GM23338 (cell line): Measurements from ENCODE around the gene PRSS21.

Source experiments
- CREB1 ChIP-seq: fragments of 250-450 bp; sonication (Bioruptor Pico); IDR thresholded peaks from 2 replicates; pipeline ENCODE4 v1.5.0; 2020; ENCODE audit warnings: low read depth, mild to moderate bottlenecking, moderate library complexity
- POLR2AphosphoS5 ChIP-seq: IDR thresholded peaks from 2 replicates; pipeline ENCODE4 v1.6.1; 2016; ENCODE audit warnings: antibody characterized with exemption, low read depth
- ZNF114 ChIP-seq: fragments of 250-450 bp; sonication (Bioruptor Pico); IDR thresholded peaks from 2 replicates; pipeline ENCODE4 v1.5.0; 2020; ENCODE audit warnings: mild to moderate bottlenecking, moderate library complexity
- TF ChIP-seq, protein P1 (sequence below), 2 experiments: fragments of 200-600 bp in 1 of 2; sonication (generic) in 1 of 2; conservative IDR thresholded peaks; 2 replicates each; pipeline versions ENCODE4 v1.5.1 to v1.6.1; 2016 to 2017; ENCODE audit warnings: antibody characterized with exemption in 2 of 2, low read depth in 2 of 2, mild to moderate bottlenecking in 2 of 2, moderate library complexity in 1 of 2
- TF ChIP-seq, protein P2 (sequence below): fragments of 250-450 bp; sonication (Bioruptor Pico); IDR thresholded peaks from 2 replicates; pipeline ENCODE4 v1.5.0; 2020; ENCODE audit warnings: mild to moderate bottlenecking, moderate library complexity

DNA sequence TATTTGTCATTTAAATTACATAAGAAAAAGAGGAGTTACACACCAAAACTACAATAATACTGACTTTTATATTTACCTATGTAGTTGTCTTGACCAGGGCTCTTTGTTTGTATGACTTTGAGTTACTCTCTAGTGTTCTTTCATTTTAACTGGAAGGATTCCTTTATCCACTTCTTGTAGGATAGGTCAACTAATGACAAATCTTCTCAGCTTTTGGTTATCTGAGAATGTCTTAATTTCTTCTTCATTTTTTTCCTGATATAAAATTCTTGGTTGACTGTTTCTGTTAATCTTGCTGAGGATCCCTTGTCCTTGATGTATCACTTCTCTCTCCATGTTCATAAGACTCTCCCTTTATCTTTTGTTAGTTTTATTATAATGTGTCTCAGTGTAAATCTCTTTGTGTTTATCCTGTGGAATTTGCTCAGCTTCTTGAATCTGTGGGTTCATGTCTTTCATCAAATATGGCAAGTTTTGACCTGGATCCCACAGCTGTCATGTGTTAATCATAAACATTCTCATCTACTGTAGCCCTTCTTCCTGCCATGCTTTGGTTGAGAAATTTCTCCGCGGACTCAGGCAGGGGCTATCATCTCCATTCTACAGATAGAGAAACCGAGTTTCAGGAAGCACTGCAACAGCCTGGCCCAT is 13.4 kb upstream of the PRSS21 start:
- TF ChIP-seq POLR2AphosphoS5 (no peak), CREB1 (CRISPR knock-in tag) (no peak), ZNF114 (no peak)
- TF ChIP-seq, protein P1, sequence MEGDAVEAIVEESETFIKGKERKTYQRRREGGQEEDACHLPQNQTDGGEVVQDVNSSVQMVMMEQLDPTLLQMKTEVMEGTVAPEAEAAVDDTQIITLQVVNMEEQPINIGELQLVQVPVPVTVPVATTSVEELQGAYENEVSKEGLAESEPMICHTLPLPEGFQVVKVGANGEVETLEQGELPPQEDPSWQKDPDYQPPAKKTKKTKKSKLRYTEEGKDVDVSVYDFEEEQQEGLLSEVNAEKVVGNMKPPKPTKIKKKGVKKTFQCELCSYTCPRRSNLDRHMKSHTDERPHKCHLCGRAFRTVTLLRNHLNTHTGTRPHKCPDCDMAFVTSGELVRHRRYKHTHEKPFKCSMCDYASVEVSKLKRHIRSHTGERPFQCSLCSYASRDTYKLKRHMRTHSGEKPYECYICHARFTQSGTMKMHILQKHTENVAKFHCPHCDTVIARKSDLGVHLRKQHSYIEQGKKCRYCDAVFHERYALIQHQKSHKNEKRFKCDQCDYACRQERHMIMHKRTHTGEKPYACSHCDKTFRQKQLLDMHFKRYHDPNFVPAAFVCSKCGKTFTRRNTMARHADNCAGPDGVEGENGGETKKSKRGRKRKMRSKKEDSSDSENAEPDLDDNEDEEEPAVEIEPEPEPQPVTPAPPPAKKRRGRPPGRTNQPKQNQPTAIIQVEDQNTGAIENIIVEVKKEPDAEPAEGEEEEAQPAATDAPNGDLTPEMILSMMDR (conservative IDR thresholded peaks at IDR 0.05; ENCODE audit: low read depth in 2 of 2), result no peak
- TF ChIP-seq, protein P2, sequence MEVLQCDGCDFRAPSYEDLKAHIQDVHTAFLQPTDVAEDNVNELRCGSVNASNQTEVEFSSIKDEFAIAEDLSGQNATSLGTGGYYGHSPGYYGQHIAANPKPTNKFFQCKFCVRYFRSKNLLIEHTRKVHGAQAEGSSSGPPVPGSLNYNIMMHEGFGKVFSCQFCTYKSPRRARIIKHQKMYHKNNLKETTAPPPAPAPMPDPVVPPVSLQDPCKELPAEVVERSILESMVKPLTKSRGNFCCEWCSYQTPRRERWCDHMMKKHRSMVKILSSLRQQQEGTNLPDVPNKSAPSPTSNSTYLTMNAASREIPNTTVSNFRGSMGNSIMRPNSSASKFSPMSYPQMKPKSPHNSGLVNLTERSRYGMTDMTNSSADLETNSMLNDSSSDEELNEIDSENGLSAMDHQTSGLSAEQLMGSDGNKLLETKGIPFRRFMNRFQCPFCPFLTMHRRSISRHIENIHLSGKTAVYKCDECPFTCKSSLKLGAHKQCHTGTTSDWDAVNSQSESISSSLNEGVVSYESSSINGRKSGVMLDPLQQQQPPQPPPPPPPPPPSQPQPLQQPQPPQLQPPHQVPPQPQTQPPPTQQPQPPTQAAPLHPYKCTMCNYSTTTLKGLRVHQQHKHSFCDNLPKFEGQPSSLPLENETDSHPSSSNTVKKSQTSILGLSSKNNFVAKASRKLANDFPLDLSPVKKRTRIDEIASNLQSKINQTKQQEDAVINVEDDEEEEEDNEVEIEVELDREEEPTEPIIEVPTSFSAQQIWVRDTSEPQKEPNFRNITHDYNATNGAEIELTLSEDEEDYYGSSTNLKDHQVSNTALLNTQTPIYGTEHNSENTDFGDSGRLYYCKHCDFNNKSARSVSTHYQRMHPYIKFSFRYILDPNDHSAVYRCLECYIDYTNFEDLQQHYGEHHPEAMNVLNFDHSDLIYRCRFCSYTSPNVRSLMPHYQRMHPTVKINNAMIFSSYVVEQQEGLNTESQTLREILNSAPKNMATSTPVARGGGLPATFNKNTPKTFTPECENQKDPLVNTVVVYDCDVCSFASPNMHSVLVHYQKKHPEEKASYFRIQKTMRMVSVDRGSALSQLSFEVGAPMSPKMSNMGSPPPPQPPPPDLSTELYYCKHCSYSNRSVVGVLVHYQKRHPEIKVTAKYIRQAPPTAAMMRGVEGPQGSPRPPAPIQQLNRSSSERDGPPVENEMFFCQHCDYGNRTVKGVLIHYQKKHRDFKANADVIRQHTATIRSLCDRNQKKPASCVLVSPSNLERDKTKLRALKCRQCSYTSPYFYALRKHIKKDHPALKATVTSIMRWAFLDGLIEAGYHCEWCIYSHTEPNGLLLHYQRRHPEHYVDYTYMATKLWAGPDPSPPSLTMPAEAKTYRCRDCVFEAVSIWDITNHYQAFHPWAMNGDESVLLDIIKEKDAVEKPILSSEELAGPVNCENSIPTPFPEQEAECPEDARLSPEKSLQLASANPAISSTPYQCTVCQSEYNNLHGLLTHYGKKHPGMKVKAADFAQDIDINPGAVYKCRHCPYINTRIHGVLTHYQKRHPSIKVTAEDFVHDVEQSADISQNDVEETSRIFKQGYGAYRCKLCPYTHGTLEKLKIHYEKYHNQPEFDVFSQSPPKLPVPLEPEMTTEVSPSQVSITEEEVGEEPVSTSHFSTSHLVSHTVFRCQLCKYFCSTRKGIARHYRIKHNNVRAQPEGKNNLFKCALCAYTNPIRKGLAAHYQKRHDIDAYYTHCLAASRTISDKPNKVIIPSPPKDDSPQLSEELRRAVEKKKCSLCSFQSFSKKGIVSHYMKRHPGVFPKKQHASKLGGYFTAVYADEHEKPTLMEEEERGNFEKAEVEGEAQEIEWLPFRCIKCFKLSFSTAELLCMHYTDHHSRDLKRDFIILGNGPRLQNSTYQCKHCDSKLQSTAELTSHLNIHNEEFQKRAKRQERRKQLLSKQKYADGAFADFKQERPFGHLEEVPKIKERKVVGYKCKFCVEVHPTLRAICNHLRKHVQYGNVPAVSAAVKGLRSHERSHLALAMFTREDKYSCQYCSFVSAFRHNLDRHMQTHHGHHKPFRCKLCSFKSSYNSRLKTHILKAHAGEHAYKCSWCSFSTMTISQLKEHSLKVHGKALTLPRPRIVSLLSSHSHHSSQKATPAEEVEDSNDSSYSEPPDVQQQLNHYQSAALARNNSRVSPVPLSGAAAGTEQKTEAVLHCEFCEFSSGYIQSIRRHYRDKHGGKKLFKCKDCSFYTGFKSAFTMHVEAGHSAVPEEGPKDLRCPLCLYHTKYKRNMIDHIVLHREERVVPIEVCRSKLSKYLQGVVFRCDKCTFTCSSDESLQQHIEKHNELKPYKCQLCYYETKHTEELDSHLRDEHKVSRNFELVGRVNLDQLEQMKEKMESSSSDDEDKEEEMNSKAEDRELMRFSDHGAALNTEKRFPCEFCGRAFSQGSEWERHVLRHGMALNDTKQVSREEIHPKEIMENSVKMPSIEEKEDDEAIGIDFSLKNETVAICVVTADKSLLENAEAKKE (CRISPR knock-in tag), result no peak
